Activated CD8-positive, alpha-beta memory T cell treated with anti-CD3 and anti-CD28 coated beads, Interleukin-2, amount 50 U/mL, for 24 hours (primary cell): ENCODE results near the gene MSI2.

Experiments used
- DNase-seq: peaks from one replicate; pipeline ENCODE4 v3.0.0-alpha.2; 2020; ENCODE audit errors: extremely low read depth

The MSI2 gene

GRCh38 chr17:57246257-57246656 is 10.1 kb upstream of the MSI2 start:
- DNase-seq, result no peak

GRCh38 chr17:57247261-57247660 is 9.1 kb upstream of the MSI2 start:
- no peak for DNase-seq

- DNase-seq, result no peak
These were observed 8.4 kb upstream of the MSI2 start for GRCh38 chr17:57247913-57248312.

- DNase-seq, result no peak
These were observed 6.8 kb upstream of the MSI2 start for GRCh38 chr17:57249520-57249919.

GRCh38 chr17:57251211-57251787 is 5.0 kb upstream of the MSI2 start:
- no peak for DNase-seq

- no peak for DNase-seq
These were observed 2.8 kb upstream of the MSI2 start for GRCh38 chr17:57253362-57254065.

- DNase-seq, result no peak
These were observed 1.0 kb upstream of the MSI2 start for GRCh38 chr17:57255182-57255775.

GRCh38 chr17:57256708-57257112 is 387 bp downstream of the MSI2 start:
- DNase-seq, result no peak

- DNase-seq, result no peak
These were observed 1.0 kb downstream of the MSI2 start for GRCh38 chr17:57257195-57257894.

GRCh38 chr17:57257895-57258851 is 1.9 kb downstream of the MSI2 start:
- DNase-seq, result no peak

GRCh38 chr17:57259306-57259705 is 3.0 kb downstream of the MSI2 start:
- no peak for DNase-seq

GRCh38 chr17:57259817-57260216 is 3.5 kb downstream of the MSI2 start:
- no peak for DNase-seq

GRCh38 chr17:57260325-57261083 is 4.2 kb downstream of the MSI2 start:
- no peak for DNase-seq

- DNase-seq, result no peak
These were observed 4.8 kb downstream of the MSI2 start for GRCh38 chr17:57261084-57261461.

GRCh38 chr17:57262557-57262956 is 6.2 kb downstream of the MSI2 start:
- no peak for DNase-seq

- no peak for DNase-seq
These were observed 7.9 kb downstream of the MSI2 start for GRCh38 chr17:57264250-57264649.

GRCh38 chr17:57264776-57265175 is 8.5 kb downstream of the MSI2 start:
- no peak for DNase-seq

GRCh38 chr17:57266902-57267311 is 10.6 kb downstream of the MSI2 start:
- DNase-seq, result no peak

- no peak for DNase-seq
These were observed 11.9 kb downstream of the MSI2 start for GRCh38 chr17:57268181-57268580.

- no peak for DNase-seq
These were observed 12.7 kb downstream of the MSI2 start for GRCh38 chr17:57269052-57269451.
